Measurements from ENCODE around the gene YARS1.

YARS1 gene

DNA sequence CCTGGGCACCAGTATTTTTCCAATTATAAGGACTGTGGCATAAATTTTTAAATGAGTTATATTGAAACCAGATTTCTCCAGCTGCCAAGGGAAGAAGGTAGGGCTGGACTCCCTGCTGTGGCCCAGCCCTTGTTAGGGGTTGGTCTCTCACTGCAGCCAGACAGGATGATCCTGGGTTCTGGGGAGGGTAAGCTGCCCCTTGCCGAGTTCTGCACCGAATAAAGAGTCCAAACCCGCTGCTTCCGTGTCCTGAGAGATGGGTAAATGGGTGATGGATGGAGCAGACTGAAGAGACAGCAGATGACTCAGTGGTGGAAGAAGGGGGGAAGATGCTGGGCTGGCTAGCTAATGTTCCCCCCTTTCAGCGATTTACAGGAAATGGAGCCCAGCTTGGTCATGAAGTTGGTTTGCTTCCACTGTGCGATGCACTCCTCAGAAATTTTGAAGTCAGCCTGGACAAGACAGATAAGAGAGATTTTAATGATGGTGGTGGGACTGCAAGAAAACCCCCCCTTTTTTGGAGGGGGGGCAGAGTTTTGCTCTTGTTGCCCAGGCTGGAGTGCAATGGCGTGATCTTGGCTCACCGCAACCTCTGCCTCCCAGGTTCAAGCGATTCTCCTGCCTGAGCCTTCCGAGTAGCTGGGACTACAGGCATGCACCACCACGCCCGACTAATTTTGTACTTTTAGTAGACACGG lies 41.4 kb downstream of the YARS1 start:
- no peak for DNase-seq

DNA sequence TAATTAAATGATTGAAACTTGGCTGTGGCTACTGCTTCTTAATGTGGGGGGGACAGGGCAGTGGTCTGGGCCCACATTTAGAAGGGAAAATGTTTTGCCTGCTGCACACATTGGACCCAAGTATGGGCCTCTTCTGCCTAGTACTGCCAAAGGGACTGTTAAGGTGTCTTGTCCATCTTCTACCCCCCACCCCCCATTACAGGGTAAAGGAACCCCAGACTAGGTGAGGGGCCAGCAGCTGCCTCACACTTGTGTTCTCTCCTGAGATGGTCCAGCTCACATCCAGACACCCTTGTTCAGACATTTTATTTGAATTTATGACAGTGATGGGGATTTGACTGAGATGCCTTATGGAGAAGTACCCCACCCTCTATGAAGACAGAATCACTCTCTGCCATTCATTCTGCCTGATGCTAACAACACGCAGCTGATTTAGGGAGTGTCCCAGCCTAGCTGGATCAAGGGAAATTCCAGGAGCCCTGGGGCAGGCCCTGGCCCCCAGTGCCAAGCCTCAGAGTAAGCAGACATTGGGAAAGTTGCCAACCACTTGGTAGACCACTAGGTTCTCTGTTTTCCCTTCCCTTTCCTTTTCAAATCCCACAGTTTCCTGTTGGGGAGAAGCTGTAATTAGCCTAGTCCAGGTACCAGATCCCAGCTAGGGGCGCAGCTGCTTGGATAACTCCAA lies 42.1 kb downstream of the YARS1 start:
- no peak for DNase-seq

DNA sequence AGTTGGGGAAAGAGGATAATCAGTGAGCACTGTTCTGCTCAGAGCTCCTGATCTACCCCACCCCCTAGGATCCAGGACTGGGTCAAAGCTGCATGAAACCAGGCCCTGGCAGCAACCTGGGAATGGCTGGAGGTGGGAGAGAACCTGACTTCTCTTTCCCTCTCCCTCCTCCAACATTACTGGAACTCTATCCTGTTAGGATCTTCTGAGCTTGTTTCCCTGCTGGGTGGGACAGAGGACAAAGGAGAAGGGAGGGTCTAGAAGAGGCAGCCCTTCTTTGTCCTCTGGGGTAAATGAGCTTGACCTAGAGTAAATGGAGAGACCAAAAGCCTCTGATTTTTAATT lies 42.7 kb downstream of the YARS1 start:
- DNase-seq: no peak

DNA sequence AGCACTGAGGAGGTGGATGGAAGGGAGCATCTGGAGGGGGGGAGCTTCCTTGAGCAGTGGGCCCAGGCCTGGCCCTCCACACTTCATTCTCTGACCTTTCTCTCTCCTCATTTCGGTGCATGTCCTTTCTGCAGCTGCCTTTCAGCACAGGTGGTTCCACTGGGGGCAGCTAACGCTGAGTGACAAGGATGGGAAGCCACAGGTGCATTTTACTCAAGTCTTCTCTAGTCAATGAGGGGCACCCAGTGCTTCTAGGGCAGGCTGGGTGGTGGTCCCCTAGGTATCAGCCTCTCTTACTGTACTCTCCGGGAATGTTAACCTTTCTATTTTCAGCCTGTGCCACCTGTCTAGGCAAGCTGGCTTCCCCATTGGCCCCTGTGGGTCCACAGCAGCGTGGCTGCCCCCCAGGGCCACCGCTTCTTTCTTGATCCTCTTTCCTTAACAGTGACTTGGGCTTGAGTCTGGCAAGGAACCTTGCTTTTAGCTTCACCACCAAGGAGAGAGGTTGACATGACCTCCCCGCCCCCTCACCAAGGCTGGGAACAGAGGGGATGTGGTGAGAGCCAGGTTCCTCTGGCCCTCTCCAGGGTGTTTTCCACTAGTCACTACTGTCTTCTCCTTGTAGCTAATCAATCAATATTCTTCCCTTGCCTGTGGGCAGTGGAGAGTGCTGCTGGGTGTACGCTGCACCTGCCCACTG lies 43.2 kb downstream of the YARS1 start:
- no peak for DNase-seq

- peak; percentile 53 to 78 for DNase-seq
These were observed 44.0 kb downstream of the YARS1 start for GRCh38 chr1:32773018-32773763.

DNA sequence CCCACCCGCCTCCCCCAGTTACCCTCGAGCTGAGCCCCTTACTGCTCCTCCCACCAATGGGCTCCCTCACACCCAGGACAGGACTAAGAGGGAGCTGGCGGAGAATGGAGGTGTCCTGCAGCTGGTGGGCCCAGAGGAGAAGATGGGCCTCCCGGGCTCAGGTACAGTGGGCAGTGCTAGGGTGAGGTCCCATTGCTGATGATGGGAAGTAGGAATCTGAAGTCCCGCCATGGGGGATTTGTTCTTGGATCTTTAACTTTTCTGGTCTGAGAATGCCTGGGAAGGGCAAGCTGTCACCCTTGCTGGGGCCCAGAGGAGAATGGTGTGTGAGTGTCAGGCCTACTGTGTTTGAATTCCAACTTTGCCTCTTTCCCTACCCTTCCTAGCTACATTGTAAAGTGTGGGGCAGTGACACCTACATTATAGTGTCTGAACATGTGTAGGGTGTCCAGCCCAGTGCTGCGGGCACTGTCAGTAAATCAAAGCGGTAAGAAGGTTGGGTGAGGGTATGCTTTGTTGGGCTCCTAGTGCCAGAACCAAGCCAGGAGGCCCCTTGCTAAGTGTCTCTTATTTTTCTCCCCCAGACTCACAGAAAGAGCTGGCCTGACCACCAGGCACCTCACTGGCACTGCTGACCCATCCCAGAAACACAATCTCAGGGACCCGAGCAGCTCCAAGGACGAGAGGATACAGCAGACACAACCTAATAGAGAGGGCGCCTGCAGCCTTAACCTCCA lies 44.7 kb downstream of the YARS1 start:
- no peak for DNase-seq

GRCh38 chr1:32771561-32772280 lies 45.4 kb downstream of the YARS1 start:
- no peak for DNase-seq

- no peak for DNase-seq
These were observed 46.2 kb downstream of the YARS1 start for GRCh38 chr1:32770741-32771548.

- no peak for DNase-seq
These were observed 46.9 kb downstream of the YARS1 start for GRCh38 chr1:32770221-32770731.

DNA sequence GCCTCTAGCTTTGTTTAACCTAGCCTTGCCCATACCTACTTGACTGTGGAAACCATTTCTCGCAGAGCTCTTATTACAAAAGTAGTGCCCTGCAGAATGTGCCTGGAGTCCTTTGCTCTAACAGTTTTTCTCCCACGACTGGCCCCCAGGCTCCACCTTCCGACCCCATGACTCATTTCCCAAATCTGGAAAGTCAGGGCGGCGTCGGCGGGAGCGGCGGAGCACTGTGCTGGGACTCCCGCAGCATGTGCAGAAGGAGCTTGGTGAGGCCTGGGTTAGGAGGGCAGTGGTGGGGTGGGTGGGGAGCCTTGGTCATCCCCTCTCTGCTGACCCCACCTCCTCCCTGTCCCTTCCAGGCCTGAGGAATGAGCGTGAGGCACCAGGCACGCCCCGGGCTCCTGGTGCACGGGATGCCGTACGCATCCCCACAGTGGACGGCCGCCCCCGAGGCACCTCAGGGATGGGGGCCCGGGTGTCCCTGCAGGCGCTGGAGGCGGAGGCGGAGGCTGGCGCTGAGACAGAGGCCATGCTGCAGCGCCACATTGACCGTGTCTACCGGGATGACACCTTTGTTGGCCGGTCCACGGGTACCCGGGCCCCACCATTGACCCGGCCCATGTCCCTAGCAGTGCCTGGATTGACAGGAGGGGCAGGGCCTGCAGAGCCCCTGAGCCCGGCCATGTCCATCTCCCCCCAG lies 47.5 kb downstream of the YARS1 start:
- DNase-seq: no peak

DNA sequence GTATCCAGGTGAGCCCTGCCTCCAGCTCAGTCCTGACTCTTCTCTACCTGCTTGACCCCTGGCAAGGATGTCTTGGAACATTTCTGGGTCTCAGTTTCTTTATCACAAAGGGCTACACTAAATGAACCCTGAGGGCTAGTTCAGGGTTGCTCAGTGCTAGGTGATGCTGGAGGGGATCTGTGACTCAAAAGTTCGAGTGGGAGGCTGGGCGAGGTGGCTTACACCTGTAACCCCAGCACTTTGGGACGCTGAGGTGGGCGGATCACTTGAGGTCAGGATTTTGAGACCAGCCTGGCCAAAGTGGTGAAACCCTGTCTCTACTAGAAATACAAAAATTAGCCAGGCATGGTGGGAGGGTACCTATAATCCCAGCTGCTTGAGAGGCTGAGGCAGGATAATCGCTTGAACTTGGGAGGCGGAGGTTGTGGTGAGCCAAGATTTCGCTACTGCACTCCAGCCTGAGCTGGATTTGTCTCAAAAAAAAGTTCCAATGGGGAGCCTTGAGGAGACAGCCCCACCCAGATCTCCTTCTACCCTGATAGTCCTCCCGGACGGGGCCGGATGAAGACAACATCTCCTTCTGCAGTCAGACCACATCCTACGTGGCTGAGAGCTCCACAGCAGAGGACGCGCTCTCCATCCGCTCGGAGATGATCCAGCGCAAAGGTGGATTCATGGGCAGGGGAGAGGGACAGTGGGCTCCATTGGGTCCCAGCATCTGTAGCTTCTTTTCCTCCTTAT lies 48.9 kb downstream of the YARS1 start:
- no peak for DNase-seq

DNA sequence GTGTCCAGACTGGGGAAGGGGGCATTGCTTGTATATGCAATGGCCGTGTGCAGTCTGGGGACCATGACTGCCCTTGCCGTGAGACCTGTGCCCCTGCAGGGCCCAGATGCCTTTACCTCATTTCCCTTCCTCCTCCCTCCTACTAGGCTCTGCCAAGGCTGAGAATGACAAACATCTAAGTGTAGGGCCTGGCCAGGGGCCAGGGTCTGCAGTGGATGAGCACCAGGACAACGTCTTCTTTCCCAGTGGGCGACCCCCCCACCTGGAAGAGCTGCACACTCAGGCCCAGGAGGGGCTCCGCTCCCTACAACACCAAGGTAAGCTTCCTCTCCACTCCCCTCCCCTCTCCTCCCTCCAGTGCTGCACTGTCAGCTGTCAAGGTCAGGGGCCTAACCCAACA lies 49.5 kb downstream of the YARS1 start:
- DNase-seq: no peak

- DNase-seq: no peak
These were observed 50.0 kb downstream of the YARS1 start for GRCh38 chr1:32767156-32767555.

DNA sequence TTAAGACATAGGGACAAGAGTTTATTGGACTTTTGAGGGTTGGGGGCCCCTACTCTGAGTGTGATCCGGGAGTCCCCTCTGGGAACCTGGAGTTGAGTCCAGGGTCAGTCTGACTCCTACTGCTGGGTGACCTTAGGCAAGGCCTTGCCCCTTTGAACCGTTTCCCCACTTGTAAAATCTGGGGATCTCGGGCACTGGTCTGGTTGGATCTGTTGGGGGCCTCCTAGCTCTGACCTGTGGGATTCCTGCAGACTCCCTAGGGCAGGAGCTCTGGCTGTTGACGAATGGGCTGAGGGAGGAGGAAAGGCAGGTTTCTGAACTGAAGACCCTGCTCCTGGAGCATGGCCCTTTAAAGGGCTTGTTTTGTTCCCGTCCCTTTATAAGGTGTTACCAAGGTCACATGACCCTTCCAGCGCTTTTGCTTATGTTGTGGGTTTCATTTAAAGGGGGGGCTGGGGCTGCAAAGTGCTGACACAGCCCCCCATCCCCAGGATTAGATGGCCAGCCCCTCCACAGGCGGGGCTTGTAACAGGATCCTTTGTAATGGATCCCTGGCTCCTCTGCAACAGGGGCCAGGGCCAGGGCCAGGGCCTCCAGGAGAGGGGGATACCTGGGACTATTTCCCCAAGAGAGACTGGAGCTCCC lies 50.7 kb downstream of the YARS1 start:
- peak in 1 of 2 experiments; percentile 16 for DNase-seq

DNA sequence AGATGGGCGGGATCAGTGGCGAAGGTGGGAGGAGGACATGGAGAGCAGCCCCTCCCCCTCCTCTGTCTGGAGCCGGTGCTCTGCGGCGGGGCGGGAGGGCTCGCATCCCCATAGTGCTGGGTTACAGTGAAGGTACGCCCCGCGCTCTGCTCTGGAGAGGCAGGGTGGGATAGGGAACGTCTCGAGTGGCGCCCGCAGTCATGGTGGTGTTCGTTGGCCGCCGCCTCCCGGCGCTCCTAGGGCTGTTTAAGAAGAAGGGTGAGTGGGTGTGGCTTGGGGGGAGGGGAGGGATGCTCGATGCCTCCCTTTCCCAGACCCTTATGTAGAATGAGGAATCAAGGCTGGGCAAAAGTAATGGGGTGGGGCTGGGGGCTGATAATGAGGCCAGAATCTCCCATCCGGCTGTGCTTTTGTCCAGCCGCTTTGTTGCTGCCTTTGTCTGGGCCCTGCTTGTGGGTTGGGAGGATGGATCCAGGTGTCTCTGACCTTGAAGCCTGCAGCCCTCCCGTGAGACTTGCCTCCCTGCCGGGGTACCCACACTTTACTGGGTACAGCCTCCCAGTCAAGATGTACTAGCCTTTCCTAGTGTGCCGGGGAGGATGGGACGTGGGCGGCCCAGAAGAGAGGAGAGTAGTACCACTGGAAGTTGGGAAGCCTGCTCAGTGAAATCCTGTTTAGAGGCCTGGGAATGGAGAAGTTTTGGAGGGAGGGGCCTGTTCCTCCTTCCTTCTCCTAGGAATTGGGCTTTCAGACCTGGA lies 51.4 kb downstream of the YARS1 start:
- DNase-seq: peak in 1 of 2 experiments; percentile 62

- peak; percentile 71 to 90 for DNase-seq
These were observed 52.2 kb downstream of the YARS1 start for GRCh38 chr1:32764826-32765569.

GRCh38 chr1:32763221-32763620 lies 53.9 kb downstream of the YARS1 start:
- no peak for DNase-seq

Data from NCI-H524 (cell line).